DMS114 treated with DMSO at 0.1 percent for 48 hours (cell line): ENCODE data around the gene CD3D.

Source experiments
- DNase-seq: peaks from one replicate; lab custom pipeline; 2025; ENCODE audit not compliant: unreplicated experiment; lab: John Stamatoyannopoulos, UW

The CD3D gene

DNA sequence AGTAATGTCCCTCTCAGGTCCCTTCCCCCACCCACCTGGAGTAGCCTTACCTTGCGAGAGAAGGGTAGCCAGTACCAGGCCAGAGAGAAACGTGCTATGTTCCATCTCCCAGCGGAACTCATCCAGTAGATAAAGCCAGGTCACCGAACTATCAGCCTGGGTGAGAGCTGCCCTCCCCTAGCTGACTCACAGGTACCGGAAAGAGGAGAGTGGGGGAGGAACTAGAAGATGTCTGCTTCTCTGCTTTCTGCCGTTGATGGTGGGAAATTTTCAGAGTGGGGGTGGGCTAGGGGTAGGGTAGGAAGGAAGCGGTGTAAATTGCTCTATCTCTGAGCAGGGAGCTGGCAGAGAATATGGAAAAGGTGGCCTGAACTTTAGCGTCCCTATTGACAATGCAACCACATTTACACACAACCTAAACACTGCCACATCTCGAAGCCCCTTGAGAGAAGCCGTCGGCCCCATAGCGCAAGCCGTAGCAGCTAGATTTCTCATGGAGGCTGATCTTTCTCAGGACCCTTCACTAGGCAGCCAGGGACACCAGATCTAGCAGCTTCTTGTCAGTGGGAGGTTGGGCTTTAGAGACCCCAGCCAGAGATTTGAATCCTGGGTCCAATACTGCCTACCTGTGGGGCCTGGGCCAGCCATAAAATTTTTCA lies at the start of gene CD3D:
CD3D (minus strand) TSS at position 203 of the 659 bp plus-strand sequence; CDS start at position 105, 98 bp downstream.
- DNase-seq, result no peak

DNA sequence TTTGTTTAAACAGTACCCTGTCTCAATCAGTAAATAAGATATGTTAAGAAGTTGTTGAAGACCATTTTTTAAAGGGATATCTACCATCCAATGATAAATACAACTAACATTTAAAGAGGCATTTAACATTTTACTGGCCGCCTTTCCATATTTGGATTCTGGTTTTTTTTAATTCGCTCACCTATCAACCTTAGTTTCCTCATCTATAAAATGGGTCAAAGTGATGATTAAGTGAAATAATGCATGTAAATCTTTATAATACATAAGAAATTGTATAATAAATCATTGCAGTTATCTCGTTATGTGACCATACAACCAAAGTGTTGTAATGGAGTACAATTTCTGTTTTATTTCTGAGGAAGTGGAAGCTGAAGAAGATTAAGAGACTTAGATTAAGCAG lies 41.2 kb upstream of the CD3D start:
- DNase-seq, result no peak

- no peak for DNase-seq
Measured at GRCh38 chr11:118382954-118383353, 40.4 kb upstream of the CD3D start.

GRCh38 chr11:118380571-118380970 lies 38.1 kb upstream of the CD3D start:
- no peak for DNase-seq

- no peak for DNase-seq
Measured at GRCh38 chr11:118379497-118379896, 37.0 kb upstream of the CD3D start.

GRCh38 chr11:118375978-118376377 lies 33.5 kb upstream of the CD3D start:
- DNase-seq, result no peak

- DNase-seq, result no peak
Measured at GRCh38 chr11:118374729-118375128, 32.2 kb upstream of the CD3D start.

DNA sequence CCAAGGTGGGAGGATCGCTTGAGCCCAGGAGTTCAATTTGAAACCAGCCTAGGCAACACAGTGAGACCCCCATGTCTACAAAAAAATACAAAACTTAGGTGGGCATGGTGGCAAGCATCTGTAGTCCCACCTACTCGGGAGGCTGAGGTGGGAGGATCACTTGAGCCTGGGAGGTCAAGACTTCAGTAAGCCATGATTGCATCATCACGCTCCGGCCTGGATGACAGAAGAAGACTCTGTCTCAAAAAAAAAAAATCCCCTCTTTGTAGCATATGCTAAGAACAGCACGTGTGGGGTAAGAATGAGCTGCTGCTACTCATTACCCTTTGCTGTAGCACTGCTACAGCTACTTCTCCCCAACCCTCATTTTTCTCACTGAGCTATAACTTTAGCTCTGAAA lies 31.4 kb upstream of the CD3D start:
- no peak for DNase-seq

- DNase-seq, result no peak
Measured at GRCh38 chr11:118373263-118373662, 30.8 kb upstream of the CD3D start.

- no peak for DNase-seq
Measured at GRCh38 chr11:118370774-118371173, 28.3 kb upstream of the CD3D start.

- no peak for DNase-seq
Measured at GRCh38 chr11:118366287-118366686, 23.8 kb upstream of the CD3D start.

GRCh38 chr11:118364956-118365615 lies 22.6 kb upstream of the CD3D start:
- DNase-seq, result no peak

- peak; percentile 69 for DNase-seq
Measured at GRCh38 chr11:118359295-118359958, 16.9 kb upstream of the CD3D start, which contains the start of gene UBE4A. Gene UBE4A, plus strand, starts transcription at chr11:118359600. Its CDS starts 5,481 bp downstream, at chr11:118365081.

- no peak for DNase-seq
Measured at GRCh38 chr11:118358071-118358470, 15.6 kb upstream of the CD3D start.

DNA sequence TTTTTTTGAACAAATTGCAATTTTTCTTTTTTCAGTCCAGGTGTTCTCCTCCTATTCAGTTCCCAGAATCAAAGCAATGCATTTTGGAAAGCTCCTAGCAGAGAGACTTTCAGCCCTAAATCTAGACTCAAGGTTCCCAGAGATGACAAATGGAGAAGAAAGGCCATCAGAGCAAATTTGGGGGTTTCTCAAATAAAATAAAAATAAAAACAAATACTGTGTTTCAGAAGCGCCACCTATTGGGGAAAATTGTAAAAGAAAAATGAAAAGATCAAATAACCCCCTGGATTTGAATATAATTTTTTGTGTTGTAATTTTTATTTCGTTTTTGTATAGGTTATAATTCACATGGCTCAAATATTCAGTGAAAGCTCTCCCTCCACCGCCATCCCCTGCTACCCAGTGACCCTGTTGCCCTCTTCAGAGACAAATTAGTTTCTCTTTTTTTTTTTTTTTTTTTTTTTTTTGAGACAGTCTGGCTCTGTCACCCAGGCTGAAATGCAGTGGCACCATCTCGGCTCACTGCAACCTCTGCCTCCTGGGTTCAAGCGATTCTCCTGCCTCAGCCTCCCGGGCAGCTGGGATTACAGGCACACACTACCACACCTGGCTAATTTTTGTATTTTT lies 10.7 kb upstream of the CD3D start:
- DNase-seq, result peak; percentile 20

GRCh38 chr11:118349475-118349874 lies 7.0 kb upstream of the CD3D start:
- no peak for DNase-seq

DNA sequence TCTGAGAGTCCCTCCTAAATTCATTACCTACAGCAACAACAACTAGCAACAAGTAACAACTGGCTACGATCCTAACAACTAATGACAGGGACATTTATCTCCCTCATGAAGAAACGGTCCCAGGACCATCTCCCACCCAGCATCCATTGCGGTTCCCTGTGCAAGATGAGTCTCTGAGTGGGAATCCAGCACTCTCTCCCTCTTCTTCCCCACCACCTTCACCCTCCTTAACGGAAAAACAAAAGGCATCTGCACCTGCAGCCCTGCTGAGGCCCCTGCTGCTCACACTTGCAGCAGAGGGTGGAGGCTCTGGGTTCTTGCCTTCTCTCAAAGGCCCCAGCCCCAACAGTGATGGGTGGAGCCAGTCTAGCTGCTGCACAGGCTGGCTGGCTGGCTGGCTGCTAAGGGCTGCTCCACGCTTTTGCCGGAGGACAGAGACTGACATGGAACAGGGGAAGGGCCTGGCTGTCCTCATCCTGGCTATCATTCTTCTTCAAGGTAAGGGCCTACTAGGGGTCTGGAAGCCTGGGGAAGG lies 1.5 kb upstream of the CD3D start, which contains the start of gene CD3G:
CD3G (plus strand) TSS at position 364 of the 535 bp plus-strand sequence; CDS start at position 444, 80 bp downstream.
- no peak for DNase-seq

- no peak for DNase-seq
Measured at GRCh38 chr11:118343248-118343647, 743 bp upstream of the CD3D start.

- no peak for DNase-seq
Measured at GRCh38 chr11:118341815-118342489, 553 bp downstream of the CD3D start.

- DNase-seq, result no peak
Measured at GRCh38 chr11:118341261-118341660, 1.2 kb downstream of the CD3D start.

DNA sequence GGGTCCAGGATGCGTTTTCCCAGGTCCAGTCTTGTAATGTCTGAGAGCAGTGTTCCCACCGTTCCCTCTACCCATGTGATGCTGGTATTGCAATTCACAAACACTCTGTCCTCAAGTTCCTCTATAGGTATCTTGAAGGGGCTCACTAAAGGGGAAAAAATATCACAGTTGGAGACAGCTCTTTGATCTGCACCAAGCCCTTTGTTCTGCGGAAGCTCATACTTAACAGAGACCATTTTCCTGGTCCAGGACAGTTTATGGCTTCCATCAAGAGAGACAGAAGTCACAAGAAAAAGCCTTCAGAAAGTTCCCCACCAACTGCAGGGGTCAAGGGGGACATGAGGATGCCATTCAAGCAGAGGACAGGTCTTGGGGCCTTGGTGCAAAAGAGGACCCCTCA lies 2.1 kb downstream of the CD3D start:
- DNase-seq, result no peak
